Thymus (tissue), 11 donors: Measurements from ENCODE around the gene AJAP1. TPM values are rescaled to one million over a fixed set of nuclear protein-coding genes. Genes with fewer than 3 reads are reported as not detected.

Experiments used
- DNase-seq, 9 donors: peaks; one replicate each; pipeline ENCODE4 v3.0.0-alpha.2; 2013; ENCODE audit warnings: low spot score in 9 of 9, low read depth in 6 of 9, missing footprints in 1 of 9
- H3K27ac ChIP-seq, 2 donors: one replicate each; pipeline ENCODE4 v1.5.1; 2013; ENCODE audit warnings: control low read depth in 1 of 2, low read depth in 1 of 2, low read length in 1 of 2, mild to moderate bottlenecking in 1 of 2, moderate library complexity in 1 of 2
- H3K27me3 ChIP-seq, 2 donors: one replicate each; pipeline ENCODE4 v1.5.1; 2013; ENCODE audit warnings: low read length in 1 of 2; ENCODE audit not compliant: control insufficient read depth in 2 of 2, insufficient read depth in 1 of 2
- H3K36me3 ChIP-seq, 2 donors: one replicate each; pipeline ENCODE4 v1.5.1; 2013; ENCODE audit warnings: low read length in 1 of 2, mild to moderate bottlenecking in 1 of 2, moderate library complexity in 1 of 2; ENCODE audit not compliant: control insufficient read depth in 2 of 2, insufficient read depth in 2 of 2
- H3K4me1 ChIP-seq, 2 donors: one replicate each; pipeline ENCODE4 v1.5.1; 2013; ENCODE audit warnings: low read length in 2 of 2; ENCODE audit not compliant: control insufficient read depth in 2 of 2, insufficient read depth in 2 of 2
- H3K4me3 ChIP-seq, 2 donors: one replicate each; pipeline ENCODE4 v1.5.1; 2013; ENCODE audit warnings: low read length in 2 of 2, control low read depth in 1 of 2, mild to moderate bottlenecking in 1 of 2
- H3K9me3 ChIP-seq, 2 donors: one replicate each; pipeline ENCODE4 v1.5.1; 2013; ENCODE audit warnings: low read length in 1 of 2, mild to moderate bottlenecking in 1 of 2; ENCODE audit not compliant: control insufficient read depth in 2 of 2, insufficient read depth in 1 of 2
- WGBS: extraction: QIAGEN DNeasy Blood & Tissue Kit; methylation state at CpG from one replicate; pipeline ENCODE4 v1.1.7; 2013; 5-methylcytosine and 5-hydroxymethylcytosine counted together
- polyA plus RNA-seq: library from polyadenylated mRNA; stranded (reverse); fragments of 200-250 nt; gene quantifications from one replicate; pipeline ENCODE4 v1.2.3, GENCODE V29; 2013
- total RNA-seq: library from RNA; stranded (reverse); fragments of 120-200 nt; gene quantifications from one replicate; pipeline ENCODE4 v1.2.4, GENCODE V29; 2013
- donor health status: healthy.

Gene AJAP1
- total and polyA plus RNA-seq, 2 donors = 0.09 to 0.16 TPM

DNA sequence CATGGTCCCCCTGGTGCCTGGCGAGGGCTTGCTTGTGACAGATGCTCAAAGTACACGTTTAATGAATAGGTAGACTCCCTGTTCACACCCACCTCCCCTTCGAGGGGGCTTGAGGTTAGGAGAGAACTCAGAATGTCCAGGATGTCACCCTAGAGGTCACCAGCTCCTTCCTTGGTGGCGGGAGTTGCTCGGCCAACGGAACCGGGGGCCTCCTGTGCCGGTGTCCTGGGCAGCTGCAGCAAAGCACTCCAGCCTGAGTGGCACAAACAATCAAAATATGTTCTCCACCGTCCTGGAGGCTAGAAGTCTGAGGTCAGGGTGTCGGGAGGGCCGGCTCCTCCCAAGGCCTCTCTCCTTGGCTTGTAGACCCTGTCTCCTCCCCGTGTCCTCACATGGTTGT is 71.0 kb downstream of the AJAP1 start:
- H3K27ac ChIP-seq = no peak overlapping the region
- H3K9me3 ChIP-seq = no peaks in the 10 kb centered on the region
- no peaks in the 10 kb centered on the region for H3K36me3 ChIP-seq
- DNase-seq = no peak
- no peaks in the 10 kb centered on the region for H3K27me3 ChIP-seq
- H3K4me1 ChIP-seq = no peaks in the 10 kb centered on the region
- WGBS = 92% methylated on average over 12 of the region's 12 CpGs
- H3K4me3 ChIP-seq = no peak overlapping the region

DNA sequence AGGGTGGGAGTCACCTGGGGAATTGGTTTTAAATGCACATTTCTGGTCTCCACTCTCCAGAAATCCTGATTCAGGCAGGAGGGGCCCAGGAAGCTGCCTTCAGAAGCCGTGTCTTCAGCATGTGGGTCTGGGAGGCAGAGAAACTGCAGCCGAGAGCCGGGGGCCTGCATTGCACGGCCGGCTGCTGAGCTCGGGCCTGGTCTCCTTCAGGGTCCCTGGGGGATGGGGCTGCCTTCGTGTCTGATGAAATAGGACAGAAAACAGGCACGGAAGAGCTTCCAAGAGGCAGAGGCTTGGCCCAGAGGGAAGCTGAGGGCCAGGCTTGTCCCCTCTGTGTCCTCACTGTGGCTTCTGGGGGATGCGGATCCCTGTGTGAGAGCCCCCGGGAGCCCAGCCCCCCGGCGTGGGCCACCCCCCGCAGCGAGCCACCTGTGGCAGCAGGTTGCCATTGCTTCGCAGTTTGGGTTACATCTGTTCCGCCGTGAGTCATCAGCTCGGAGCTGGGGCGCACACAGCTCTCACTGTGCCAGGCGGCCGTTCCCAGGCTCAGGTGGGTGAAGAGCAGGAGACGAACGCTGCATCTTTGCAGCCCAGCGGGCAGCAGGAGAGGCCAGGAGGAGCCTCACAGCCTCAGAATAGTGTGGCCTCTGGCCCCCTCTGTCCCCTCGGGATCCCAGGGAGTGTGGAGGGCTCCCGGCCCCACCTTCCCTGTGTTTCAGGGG is 72.4 kb downstream of the AJAP1 start:
- DNase-seq = no peak
- no peaks in the 10 kb centered on the region for H3K4me1 ChIP-seq
- no peaks in the 10 kb centered on the region for H3K27me3 ChIP-seq
- H3K4me3 ChIP-seq = no peak overlapping the region
- H3K27ac ChIP-seq = no peak overlapping the region
- WGBS = 84% methylated on average over 26 of the region's 26 CpGs
- no peaks in the 10 kb centered on the region for H3K36me3 ChIP-seq
- no peaks in the 10 kb centered on the region for H3K9me3 ChIP-seq

DNA sequence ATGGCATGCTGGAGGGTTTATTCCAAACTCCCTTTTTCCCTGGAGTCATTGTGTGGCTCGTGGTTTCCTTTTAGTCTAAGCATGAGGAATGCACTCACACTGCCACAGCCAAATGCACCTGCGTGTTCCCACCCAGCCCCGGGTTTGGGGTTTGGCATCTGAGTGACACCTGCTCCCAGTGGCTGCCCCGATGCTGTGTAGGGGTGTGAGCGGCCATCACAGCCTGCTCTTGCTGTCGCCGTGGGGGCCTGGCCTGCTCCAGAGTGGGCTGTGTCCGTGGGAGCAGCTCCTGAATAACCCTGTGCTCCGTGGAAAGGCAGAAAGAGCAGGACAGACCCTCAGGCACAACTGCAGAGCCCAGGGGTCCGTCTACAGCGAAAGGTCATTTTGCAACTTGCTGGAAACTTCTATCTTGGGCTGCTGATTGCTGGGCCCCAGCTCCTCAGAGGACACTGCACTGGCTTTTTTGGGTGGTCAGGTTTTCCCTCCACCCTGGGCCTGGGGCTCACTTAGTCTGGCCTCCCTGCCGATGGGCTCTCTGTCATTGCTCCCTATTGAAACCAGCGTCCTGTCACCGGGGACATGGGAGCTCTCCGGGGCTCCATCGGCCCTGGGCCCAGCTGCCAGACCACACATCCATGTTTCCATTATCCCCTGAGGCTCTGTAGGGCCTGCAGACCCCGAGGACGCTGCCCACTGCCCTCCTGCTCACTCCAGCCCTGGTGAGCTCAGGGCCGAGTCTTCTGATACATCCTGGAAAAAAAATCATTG is 74.1 kb downstream of the AJAP1 start:
- H3K36me3 ChIP-seq = no peaks in the 10 kb centered on the region
- H3K9me3 ChIP-seq = no peaks in the 10 kb centered on the region
- no peaks in the 10 kb centered on the region for H3K4me1 ChIP-seq
- DNase-seq = no peak
- no peak overlapping the region for H3K27ac ChIP-seq
- no peak overlapping the region for H3K4me3 ChIP-seq
- no peaks in the 10 kb centered on the region for H3K27me3 ChIP-seq
- 82% methylated on average over 19 of the region's 19 CpGs for WGBS

DNA sequence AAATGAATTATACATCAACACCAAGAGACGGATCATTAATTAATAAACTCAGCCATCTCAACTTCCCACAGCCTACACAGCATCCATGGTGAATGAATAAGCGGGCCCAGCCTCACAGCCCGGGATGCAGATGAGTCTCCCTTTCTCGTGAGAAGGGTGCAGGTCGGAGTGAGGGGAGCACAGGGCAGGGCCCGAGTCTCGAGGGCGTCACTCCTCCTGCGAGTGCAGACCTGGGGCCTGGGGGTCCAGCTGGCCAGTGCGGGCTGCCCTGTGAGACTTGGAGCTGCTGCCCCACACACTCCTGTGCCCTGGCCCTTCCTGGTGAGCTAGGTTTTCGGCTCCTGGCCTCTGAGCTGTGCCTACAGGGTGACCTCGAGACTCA is 74.7 kb downstream of the AJAP1 start:
- H3K9me3 ChIP-seq = no peaks in the 10 kb centered on the region
- H3K4me1 ChIP-seq = no peaks in the 10 kb centered on the region
- no peak overlapping the region for H3K27ac ChIP-seq
- 93% methylated on average over 12 of the region's 12 CpGs for WGBS
- no peak overlapping the region for H3K4me3 ChIP-seq
- H3K27me3 ChIP-seq = no peaks in the 10 kb centered on the region
- no peak for DNase-seq
- H3K36me3 ChIP-seq = no peaks in the 10 kb centered on the region

DNA sequence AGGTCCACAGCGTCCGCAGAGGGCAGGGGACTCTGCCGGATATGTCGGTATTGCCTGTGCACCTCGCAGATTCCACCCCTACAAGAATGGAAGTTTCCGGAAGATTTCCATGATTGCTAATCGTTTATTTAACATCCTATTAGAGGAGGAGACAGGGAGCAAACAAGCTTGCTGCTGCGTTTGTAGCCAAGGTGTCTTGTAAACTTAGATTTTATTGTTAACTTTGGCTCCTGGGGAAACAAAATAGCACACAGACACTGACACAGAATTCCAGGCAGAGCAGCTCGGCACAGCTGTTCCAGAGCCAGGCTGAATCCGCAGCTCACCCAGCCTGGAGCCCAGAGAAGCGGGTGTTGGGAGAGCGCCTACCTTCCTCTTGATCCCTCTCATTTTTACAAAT is 75.7 kb downstream of the AJAP1 start:
- WGBS = 84% methylated on average over 12 of the region's 12 CpGs
- Histone ChIP-seq H3K36me3 (no peaks in the 10 kb centered on the region), H3K27me3 (no peaks in the 10 kb centered on the region), H3K4me1 (no peaks in the 10 kb centered on the region), H3K9me3 (no peaks in the 10 kb centered on the region), H3K27ac (no peak overlapping the region), H3K4me3 (no peak overlapping the region)
- no peak for DNase-seq

DNA sequence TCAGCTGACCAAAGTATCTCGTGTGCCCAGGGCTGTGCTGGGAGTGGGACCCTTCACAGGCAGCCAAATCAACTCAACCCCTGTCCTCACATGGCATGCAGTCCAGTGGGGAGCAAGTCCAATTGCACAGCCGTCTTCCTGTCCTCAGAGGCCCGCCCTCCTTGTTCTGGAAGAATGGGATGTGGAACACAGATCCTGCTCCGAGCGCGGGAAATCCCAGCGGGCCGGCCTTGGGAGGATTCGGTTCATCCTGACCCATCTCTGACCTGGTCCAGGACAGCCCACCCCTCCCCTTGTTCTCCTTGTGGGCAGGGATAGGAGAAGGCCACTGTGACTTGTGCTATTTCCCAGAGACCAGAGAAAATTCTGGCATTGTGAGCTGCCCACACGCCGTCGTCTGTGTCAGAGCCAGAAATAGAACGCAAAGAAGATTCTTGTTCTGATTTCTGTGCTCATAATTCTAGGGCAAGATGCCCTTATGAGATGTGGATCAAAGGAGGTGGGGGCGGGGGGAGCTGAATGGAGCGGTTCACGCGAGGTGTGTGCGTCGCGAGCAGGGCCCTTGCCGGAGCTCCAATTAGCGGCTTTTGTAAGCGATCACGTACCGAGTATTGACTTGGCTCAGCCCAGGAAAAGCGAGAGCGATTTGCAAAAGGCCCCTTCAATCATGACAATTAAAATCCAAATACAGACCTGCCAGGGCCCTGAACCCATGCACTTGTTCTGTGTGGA is 79.2 kb downstream of the AJAP1 start:
- Histone ChIP-seq H3K27me3 (no peaks in the 10 kb centered on the region), H3K9me3 (no peaks in the 10 kb centered on the region), H3K27ac (no peak overlapping the region), H3K36me3 (no peaks in the 10 kb centered on the region), H3K4me1 (no peaks in the 10 kb centered on the region), H3K4me3 (no peak overlapping the region)
- DNase-seq = no peak
- 90% methylated on average over 27 of the region's 27 CpGs for WGBS

DNA sequence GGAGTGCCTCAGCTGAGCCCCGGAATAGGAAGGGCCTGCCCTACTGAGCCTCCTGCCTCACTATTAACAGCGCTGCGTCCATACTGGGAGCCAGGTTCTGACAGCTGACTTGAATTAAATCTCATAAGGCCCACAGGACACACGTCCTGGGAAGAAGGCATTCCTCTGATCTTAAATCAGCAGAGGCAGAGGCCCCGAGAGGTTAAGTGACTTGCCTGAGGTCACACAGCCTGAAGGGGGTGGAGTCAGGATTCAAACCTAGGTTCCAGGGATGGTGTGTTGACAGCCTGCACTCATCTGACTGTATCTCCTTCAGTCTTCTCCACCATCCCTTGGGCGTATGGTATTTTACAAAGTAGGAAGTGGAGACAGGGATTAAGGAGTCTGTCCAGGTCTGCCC is 79.8 kb downstream of the AJAP1 start:
- no peak for DNase-seq
- H3K4me1 ChIP-seq = no peaks in the 10 kb centered on the region
- no peaks in the 10 kb centered on the region for H3K9me3 ChIP-seq
- H3K27me3 ChIP-seq = no peaks in the 10 kb centered on the region
- no peak overlapping the region for H3K4me3 ChIP-seq
- no peaks in the 10 kb centered on the region for H3K36me3 ChIP-seq
- WGBS = 91% methylated on average over 6 of the region's 6 CpGs
- H3K27ac ChIP-seq = no peak overlapping the region

DNA sequence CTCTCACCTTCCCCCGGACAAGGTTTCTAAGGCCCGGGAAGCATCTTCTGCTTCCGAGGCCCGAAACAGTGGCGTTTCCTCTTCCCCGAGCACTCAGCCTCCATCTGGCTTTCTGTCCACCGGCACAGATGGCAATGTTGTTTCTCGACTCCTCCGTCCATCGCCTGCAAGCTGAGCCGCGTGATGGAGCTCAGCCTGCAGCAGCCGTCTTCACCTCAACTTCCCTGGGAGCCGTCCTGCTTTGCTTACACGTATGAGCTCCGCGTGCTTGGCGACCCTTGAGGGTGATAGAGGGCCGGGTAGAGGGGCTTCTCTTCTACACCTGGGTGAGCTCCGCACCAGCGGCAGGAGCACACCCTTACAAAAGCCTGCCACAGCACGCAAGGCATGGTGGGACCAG is 80.4 kb downstream of the AJAP1 start:
- no peaks in the 10 kb centered on the region for H3K27me3 ChIP-seq
- H3K4me1 ChIP-seq = no peaks in the 10 kb centered on the region
- no peak overlapping the region for H3K27ac ChIP-seq
- H3K9me3 ChIP-seq = no peaks in the 10 kb centered on the region
- H3K4me3 ChIP-seq = no peak overlapping the region
- no peak for DNase-seq
- 84% methylated on average over 22 of the region's 22 CpGs for WGBS
- H3K36me3 ChIP-seq = no peaks in the 10 kb centered on the region

DNA sequence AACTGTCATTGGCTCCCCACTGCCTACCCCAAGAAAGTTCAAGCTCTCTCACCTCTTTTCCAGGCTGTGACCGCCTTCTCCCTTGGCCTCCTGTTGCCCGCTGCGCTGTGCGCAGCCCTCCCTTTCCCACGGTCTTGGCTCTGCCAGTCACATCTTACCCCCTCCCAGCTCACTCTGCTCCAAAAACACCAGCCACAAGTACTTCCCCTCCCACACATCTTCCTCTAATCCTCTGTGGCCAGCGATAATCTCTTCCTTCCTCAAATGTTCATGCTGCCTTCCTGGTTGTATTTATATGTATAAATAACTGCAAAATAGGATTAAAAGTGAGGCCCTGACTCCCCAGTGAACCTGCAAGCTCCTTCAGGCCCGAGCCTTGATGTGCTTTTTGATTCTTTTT is 81.8 kb downstream of the AJAP1 start:
- no peaks in the 10 kb centered on the region for H3K9me3 ChIP-seq
- H3K36me3 ChIP-seq = no peaks in the 10 kb centered on the region
- H3K27me3 ChIP-seq = no peaks in the 10 kb centered on the region
- H3K4me1 ChIP-seq = no peaks in the 10 kb centered on the region
- WGBS = 8% methylated on average over 7 of the region's 7 CpGs
- no peak overlapping the region for H3K4me3 ChIP-seq
- no peak overlapping the region for H3K27ac ChIP-seq
- no peak for DNase-seq
